SK-N-SH treated with all-trans-retinoic acid at 6 μM for 48 hours (cell line): ENCODE results near the gene EIF3I.

Source experiments
- ARNTL ChIP-seq: fragments of 450-650 bp; formaldehyde crosslinking; IDR thresholded peaks from 2 replicates; pipeline ENCODE4 v1.5.0; 2020; ENCODE audit warnings: low read depth, mild to moderate bottlenecking, moderate library complexity, borderline replicate concordance
- ESRRG ChIP-seq: fragments of 250-450 bp; sonication (Bioruptor Pico); IDR thresholded peaks from 2 replicates; pipeline ENCODE4 v1.6.1; 2021; ENCODE audit warnings: mild to moderate bottlenecking
- ISL1 ChIP-seq: fragments of 250-450 bp; sonication (Bioruptor Pico); IDR thresholded peaks from 2 replicates; pipeline ENCODE4 v2.1.2; 2022; ENCODE audit warnings: mild to moderate bottlenecking, moderate library complexity
- ZFP30 ChIP-seq: fragments of 450-650 bp; formaldehyde crosslinking; IDR thresholded peaks from 2 replicates; pipeline ENCODE4 v1.5.0; 2022; ENCODE audit warnings: mild to moderate bottlenecking, moderate library complexity
- TF ChIP-seq, protein P1 (sequence below): fragments of 250-450 bp; sonication (Bioruptor Pico); IDR thresholded peaks from 2 replicates; pipeline ENCODE4 v1.5.1; 2021; ENCODE audit warnings: mild to moderate bottlenecking, moderate library complexity

GRCh38 chr1:32205401-32206370 is 16.5 kb upstream of the EIF3I start, which contains the start of gene IQCC:
- TF ChIP-seq ESRRG (CRISPR knock-in tag): no peak
- no peak for TF ChIP-seq ZFP30 (CRISPR knock-in tag)
- TF ChIP-seq, protein P1, sequence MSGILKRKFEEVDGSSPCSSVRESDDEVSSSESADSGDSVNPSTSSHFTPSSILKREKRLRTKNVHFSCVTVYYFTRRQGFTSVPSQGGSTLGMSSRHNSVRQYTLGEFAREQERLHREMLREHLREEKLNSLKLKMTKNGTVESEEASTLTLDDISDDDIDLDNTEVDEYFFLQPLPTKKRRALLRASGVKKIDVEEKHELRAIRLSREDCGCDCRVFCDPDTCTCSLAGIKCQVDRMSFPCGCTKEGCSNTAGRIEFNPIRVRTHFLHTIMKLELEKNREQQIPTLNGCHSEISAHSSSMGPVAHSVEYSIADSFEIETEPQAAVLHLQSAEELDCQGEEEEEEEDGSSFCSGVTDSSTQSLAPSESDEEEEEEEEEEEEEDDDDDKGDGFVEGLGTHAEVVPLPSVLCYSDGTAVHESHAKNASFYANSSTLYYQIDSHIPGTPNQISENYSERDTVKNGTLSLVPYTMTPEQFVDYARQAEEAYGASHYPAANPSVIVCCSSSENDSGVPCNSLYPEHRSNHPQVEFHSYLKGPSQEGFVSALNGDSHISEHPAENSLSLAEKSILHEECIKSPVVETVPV (CRISPR knock-in tag): 0 out of 2 replicates have a peak, but pooled peaks have one; percentile 38
- no peak for TF ChIP-seq ARNTL (CRISPR knock-in tag)
- TF ChIP-seq ISL1 (CRISPR knock-in tag): no peak
